Rectal smooth muscle tissue (tissue), 1 donor: ENCODE data around the gene RAD51B.
"Not testable (repeated sequence)": the region's sequence is repeated elsewhere in the genome, so short reads cannot be mapped to it uniquely, and the experiment has no call there.

Source experiments
- H3K27ac ChIP-seq: one replicate; pipeline ENCODE4 v1.7.0; 2013; ENCODE audit warnings: low read depth, low read length, inconsistent platforms
- H3K27me3 ChIP-seq: one replicate; pipeline ENCODE4 v1.7.0; 2013; ENCODE audit warnings: low read length; ENCODE audit not compliant: control insufficient read depth, insufficient read depth
- H3K36me3 ChIP-seq: one replicate; pipeline ENCODE4 v1.7.0; 2013; ENCODE audit warnings: low read length; ENCODE audit not compliant: control insufficient read depth, insufficient read depth
- H3K4me1 ChIP-seq: one replicate; pipeline ENCODE4 v1.7.0; 2013; ENCODE audit warnings: low read length; ENCODE audit not compliant: control insufficient read depth, insufficient read depth
- H3K4me3 ChIP-seq: one replicate; pipeline ENCODE4 v1.7.0; 2013; ENCODE audit warnings: low read length
- H3K9ac ChIP-seq: one replicate; pipeline ENCODE4 v1.7.0; 2013; ENCODE audit warnings: low read length

The RAD51B gene

DNA sequence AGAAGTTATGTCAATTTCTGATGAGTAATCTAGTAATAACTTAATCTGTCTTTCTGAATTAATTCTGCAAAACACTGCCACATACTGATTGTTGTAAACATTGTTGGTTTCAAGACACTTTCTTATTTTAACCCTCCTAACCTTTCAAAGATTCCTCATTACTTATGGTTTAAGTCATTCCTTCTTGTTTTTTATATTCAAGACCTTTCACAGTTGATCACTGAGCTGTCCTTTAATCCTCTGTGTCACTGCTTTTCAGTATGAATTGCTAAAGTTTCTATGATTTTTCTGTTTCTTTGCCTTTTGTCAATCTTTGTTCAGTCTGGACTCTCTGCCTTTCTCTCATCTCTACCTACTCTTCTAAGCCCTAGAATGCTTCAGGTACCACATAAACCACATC, 164.7 kb downstream of the RAD51B start:
- H3K9ac ChIP-seq = no peak overlapping the region
- H3K4me1 ChIP-seq = peaks cover 11% of the 10 kb centered on the region
- H3K36me3 ChIP-seq = no peaks in the 10 kb centered on the region
- H3K27ac ChIP-seq = no peak overlapping the region
- no peaks in the 10 kb centered on the region for H3K27me3 ChIP-seq
- H3K4me3 ChIP-seq = no peak overlapping the region

DNA sequence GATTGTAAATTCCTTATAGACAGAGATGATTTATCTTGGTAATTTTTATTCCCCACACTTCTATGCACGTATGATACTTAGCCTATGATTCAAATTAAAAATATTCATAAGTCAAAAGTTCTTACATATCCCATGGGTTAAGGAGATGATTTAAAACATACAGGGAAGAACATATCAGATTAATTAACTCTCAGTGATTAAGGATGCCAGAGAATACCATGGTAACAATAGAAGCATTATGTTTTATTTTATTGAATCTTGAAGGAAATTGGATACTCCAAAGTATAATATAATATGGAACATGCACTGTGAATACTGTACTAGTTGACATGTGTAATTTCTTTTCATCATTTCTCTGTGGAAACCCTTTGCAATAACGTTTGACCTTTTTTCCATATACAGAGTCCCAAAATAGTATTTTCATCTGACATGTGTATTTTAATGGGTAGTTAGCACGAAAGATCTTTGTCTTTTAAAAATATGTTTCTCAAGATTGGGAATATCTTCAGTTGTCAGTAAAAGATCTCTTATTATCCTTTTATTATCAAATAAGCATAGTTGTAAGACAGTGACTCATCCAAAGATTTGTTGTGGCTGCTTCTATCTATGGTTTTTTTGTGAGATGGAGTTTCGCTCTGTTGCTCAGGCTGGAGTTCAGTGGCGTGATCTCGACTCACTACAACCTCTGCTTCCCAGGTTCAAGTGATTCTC, 166.7 kb downstream of the RAD51B start:
- no peak overlapping the region for H3K9ac ChIP-seq
- no peak overlapping the region for H3K27ac ChIP-seq
- H3K36me3 ChIP-seq = no peaks in the 10 kb centered on the region
- H3K4me1 ChIP-seq = peaks cover 11% of the 10 kb centered on the region
- H3K27me3 ChIP-seq = no peaks in the 10 kb centered on the region
- no peak overlapping the region for H3K4me3 ChIP-seq

DNA sequence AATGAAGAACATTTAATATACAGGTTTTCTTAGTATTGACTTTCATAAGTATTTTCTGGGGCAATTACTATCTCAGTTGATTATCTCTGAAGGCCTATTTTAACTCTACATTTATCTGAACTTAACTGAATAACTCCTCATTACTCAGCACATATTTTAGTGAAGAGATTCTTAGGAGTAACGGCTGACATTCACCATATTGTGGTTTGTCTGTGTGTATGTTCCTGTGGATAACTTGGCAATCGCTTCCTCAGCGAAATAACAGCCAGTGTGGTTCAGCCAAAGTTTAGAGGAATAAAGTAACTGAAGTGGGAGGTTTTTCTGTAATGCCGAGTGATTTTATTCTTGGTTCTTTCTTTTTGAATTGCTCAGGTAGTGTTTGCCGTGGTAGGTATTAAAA, 168.0 kb downstream of the RAD51B start:
- Histone ChIP-seq H3K9ac (no peak overlapping the region), H3K27me3 (no peaks in the 10 kb centered on the region), H3K36me3 (no peaks in the 10 kb centered on the region), H3K4me1 (peaks cover 11% of the 10 kb centered on the region), H3K27ac (peak overlapping the region; percentile 66), H3K4me3 (no peak overlapping the region)

DNA sequence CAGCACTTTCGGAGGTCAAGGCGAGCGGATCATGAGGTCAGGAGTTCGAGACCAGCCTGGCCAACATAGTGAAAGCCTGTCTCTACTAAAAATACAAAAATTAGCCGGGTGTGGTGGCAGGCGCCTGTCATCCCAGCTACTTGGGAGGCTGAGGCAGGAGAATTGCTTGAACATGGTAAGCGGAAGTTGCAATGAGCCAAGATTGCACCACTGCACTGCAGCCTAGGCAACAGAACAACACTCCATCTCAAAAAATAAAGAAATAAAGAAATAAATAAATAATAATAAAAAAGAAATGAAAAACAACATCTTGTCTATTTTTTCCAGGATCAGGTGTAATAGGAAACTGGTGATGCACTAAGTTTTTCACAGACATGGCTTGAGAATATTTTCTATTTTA, 168.6 kb downstream of the RAD51B start:
- peaks cover 11% of the 10 kb centered on the region for H3K4me1 ChIP-seq
- peak overlapping the region; percentile 66 for H3K27ac ChIP-seq
- H3K4me3 ChIP-seq, H3K9ac ChIP-seq, H3K27me3 ChIP-seq, H3K36me3 ChIP-seq: not testable (repeated sequence)

DNA sequence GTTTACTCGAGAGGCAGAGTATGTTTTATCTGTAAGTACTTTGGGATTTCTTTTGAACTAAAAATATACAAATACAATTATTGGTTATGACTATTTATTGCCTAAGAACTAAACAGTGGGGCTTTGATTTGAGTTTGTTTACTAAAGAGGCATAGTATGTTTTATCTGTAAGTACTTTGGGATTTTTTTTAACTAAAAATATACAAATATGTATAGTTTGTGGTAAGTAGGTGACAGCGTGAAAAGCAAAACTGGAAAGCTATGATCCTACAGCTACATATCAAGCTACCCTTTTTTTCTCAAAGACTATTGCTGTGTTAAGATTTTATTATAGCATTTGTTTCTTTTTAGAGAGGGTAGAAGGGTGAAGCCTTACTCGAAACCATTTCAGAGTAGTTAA, 171.0 kb downstream of the RAD51B start:
- Histone ChIP-seq H3K9ac (no peak overlapping the region), H3K27ac (no peak overlapping the region), H3K27me3 (no peaks in the 10 kb centered on the region), H3K4me1 (peaks cover 11% of the 10 kb centered on the region), H3K4me3 (no peak overlapping the region), H3K36me3 (no peaks in the 10 kb centered on the region)

DNA sequence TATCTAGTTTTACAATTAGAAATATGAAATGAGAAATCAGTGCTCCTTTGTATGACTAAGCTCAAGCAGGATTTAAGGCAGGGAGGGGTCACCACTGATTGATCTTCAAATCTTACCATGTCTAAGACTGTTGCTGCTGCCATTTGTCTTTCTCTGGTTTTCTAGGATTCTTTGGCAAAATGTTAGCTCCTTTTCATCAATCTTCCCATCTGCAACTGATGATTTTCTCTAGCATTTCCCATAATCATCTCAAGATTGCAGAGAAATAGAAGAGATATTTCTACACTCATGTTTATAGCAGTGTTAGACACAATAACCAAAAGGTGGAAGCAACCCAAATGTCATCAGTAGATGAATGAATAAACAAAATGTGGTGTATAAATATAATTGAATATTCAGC, 175.0 kb downstream of the RAD51B start:
- Histone ChIP-seq H3K36me3 (no peaks in the 10 kb centered on the region), H3K27ac (no peak overlapping the region), H3K27me3 (no peaks in the 10 kb centered on the region), H3K4me1 (peaks cover 1% of the 10 kb centered on the region), H3K4me3 (no peak overlapping the region), H3K9ac (no peak overlapping the region)

DNA sequence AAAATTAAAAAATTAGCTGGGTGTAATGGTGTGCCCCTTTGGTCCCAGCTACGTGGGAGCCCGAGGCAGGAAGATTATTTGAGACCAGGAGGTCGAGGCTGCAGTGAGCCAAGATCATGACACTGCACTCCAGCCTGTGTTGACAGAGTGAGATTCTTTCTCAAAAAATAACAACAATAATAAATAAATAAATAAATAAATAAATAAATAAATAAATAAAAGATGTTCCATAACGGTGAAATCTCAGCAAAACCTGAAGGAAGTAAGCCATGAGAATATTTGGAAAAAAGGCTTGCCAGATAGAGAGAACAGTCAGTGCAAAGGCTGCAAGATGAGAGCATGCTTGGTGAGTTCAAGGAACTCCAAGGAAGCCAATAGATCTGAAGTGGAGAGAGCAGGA, 176.7 kb downstream of the RAD51B start:
- Histone ChIP-seq H3K4me1 (peaks cover 8% of the 10 kb centered on the region), H3K27me3 (no peaks in the 10 kb centered on the region), H3K4me3 (no peak overlapping the region), H3K27ac (no peak overlapping the region), H3K36me3 (no peaks in the 10 kb centered on the region), H3K9ac (no peak overlapping the region)

DNA sequence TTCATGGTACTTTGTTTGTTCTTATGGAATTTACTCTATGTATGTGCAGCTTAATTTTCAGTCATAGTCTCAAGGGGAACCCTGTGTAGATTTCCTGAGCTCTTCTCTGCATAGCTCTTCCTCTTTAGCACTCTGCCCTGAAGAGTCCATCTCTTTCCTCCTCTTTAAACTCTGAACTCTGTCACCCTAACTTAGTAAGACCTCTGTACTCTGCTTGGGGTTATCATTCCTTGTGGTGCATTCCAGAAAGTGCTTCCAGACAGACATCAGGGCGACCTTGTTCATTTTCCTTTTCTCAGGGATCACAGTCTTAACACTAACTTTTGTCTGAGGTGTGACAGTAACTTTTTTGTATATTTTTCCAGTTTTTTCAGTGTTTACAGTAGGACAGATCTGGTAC, 179.3 kb downstream of the RAD51B start:
- H3K36me3 ChIP-seq = no peaks in the 10 kb centered on the region
- no peak overlapping the region for H3K27ac ChIP-seq
- H3K4me1 ChIP-seq = peaks cover 8% of the 10 kb centered on the region

DNA sequence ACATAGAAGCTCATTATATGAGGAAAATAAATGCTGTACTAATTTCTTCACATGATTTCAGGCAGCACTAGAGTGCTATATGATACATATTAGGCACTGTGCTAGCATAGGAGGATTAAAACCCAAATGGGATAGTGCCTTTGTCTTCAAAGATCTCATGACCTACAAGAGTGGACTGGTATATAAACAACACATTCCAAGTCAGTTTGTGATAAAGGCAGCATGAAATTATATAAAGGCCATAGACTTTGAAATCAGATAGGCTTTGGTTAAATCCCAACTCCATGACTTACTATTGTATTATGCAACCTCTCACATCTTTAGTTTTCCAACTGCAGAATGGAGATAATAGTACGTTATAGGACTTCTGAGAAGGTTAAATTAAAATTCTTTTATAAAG, 179.7 kb downstream of the RAD51B start:
- no peak overlapping the region for H3K27ac ChIP-seq
- no peaks in the 10 kb centered on the region for H3K27me3 ChIP-seq
- no peak overlapping the region for H3K9ac ChIP-seq
- peaks cover 8% of the 10 kb centered on the region for H3K4me1 ChIP-seq
- no peak overlapping the region for H3K4me3 ChIP-seq
- H3K36me3 ChIP-seq = no peaks in the 10 kb centered on the region

More for the DNA sequence above, 179.3 kb downstream of the RAD51B start:
- Histone ChIP-seq H3K9ac (no peak overlapping the region), H3K4me3 (no peak overlapping the region), H3K27me3 (no peaks in the 10 kb centered on the region)

DNA sequence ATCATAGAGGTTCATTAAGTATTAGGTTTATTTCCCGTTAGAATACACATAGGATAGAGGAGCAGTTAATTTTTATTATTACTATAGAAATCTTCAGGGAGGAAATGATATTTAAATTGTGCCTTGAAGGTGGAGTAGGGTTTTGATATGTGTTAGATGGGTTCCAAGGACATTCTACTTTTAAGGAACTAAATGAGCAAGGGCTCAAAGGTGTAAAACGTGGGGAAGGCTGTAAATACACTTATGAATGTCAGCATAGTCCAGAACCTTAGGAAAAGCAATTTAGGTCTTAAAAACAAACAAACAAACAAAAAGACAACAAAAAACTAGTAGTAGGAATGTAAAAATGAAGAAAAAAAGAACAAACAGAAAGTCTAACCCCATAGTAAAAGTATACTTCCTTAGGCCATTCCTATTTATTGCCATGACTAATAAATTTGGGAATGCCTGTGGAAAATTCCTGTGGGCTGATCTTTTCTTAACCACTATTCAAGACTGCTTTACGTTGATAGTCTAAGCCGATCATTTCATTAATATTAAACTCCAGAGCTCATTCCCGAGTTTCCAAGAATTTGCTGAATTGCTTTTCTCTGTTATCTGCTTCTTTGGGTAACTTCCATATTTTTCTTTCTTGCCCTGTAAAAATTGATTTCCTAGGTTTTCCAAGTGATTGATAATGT, 180.3 kb downstream of the RAD51B start:
- H3K4me1 ChIP-seq = peaks cover 8% of the 10 kb centered on the region
- no peaks in the 10 kb centered on the region for H3K36me3 ChIP-seq
- no peak overlapping the region for H3K9ac ChIP-seq
- no peaks in the 10 kb centered on the region for H3K27me3 ChIP-seq
- no peak overlapping the region for H3K4me3 ChIP-seq
- H3K27ac ChIP-seq = peak overlapping the region; percentile 15

DNA sequence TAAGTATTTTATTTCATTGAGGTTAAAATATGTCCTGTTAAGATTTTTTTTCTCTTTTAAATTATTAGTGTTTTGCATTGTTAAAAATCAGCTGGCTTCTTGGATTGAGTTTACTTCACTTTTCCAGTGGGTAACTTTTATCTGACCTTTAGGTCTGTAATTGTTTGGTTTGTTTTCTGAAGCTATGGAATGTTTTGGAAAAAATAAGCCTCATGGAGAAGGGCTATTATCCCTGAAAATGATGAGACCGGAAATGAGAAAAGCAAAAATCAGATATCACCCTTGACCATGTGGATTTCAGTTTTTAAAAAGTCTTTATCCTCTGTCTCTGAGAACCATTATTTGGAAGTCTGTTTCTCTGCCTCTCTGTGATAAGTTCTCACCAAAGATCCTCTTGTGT, 180.9 kb downstream of the RAD51B start:
- Histone ChIP-seq H3K27me3 (no peaks in the 10 kb centered on the region), H3K4me1 (peaks cover 8% of the 10 kb centered on the region), H3K4me3 (no peak overlapping the region), H3K27ac (peak overlapping the region; percentile 15), H3K36me3 (no peaks in the 10 kb centered on the region), H3K9ac (no peak overlapping the region)

DNA sequence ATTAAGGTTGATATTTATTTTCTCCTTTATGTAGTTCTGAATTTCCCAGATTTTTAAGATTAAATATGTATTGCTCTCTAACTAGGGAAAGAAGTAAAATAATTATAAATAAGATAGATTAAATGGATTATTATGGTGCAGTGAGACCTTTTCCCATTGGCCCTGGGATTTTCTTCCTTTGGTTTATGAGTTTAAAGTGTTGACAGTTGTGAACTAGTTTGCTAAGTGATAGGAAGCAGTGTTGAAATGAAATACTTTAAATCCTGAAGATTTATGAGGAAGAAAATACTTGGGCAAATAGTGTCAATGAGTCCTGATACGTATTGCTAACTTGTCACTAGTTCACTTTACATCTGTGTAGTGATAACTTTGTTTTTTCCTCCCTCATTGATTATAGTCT, 188.9 kb downstream of the RAD51B start:
- Histone ChIP-seq H3K9ac (no peak overlapping the region), H3K27ac (peak overlapping the region; percentile 10), H3K4me3 (no peak overlapping the region), H3K27me3 (no peaks in the 10 kb centered on the region), H3K4me1 (peaks cover 21% of the 10 kb centered on the region), H3K36me3 (no peaks in the 10 kb centered on the region)
